GM20000 (cell line): ENCODE measurements around the gene FOXP1.

Source experiments
- DNase-seq: peaks from one replicate; pipeline ENCODE4 v3.0.0; 2012; ENCODE audit warnings: low spot score
- CTCF ChIP-seq: IDR thresholded peaks from 2 replicates; pipeline ENCODE4 v1.5.1; 2012; ENCODE audit warnings: mild to moderate bottlenecking, control low read depth; ENCODE audit errors: extremely low read depth, missing control alignments

FOXP1 gene

GRCh38 chr3:71069797-71070196, 513.7 kb downstream of the FOXP1 start:
- peak; percentile 47 for DNase-seq
- peak; percentile 24 for TF ChIP-seq CTCF

GRCh38 chr3:71067977-71068654, 515.4 kb downstream of the FOXP1 start:
- no peak for TF ChIP-seq CTCF
- no peak for DNase-seq

- no peak for TF ChIP-seq CTCF
- DNase-seq: no peak
Observed at GRCh38 chr3:71066849-71067261, 516.7 kb downstream of the FOXP1 start.

GRCh38 chr3:71066356-71066755, 517.2 kb downstream of the FOXP1 start:
- no peak for DNase-seq
- TF ChIP-seq CTCF: no peak

GRCh38 chr3:71065764-71066013, 517.8 kb downstream of the FOXP1 start:
- DNase-seq: no peak
- no peak for TF ChIP-seq CTCF

GRCh38 chr3:71064956-71065763, 518.4 kb downstream of the FOXP1 start:
- peak; percentile 52 for DNase-seq
- no peak for TF ChIP-seq CTCF

GRCh38 chr3:71064291-71064955, 519.1 kb downstream of the FOXP1 start:
- peak; percentile 51 for DNase-seq
- TF ChIP-seq CTCF: no peak
